ENCODE measurements around the gene NCOA6.
"Not testable (repeated sequence)": the region's sequence is repeated elsewhere in the genome, so short reads cannot be mapped to it uniquely, and the experiment has no call there.

NCOA6 gene

GRCh38 chr20:34724172-34724571 lies 101.3 kb downstream of the NCOA6 start:
- DNase-seq (ENCODE audit: low spot score) = no peak
- TF ChIP-seq, protein P1, sequence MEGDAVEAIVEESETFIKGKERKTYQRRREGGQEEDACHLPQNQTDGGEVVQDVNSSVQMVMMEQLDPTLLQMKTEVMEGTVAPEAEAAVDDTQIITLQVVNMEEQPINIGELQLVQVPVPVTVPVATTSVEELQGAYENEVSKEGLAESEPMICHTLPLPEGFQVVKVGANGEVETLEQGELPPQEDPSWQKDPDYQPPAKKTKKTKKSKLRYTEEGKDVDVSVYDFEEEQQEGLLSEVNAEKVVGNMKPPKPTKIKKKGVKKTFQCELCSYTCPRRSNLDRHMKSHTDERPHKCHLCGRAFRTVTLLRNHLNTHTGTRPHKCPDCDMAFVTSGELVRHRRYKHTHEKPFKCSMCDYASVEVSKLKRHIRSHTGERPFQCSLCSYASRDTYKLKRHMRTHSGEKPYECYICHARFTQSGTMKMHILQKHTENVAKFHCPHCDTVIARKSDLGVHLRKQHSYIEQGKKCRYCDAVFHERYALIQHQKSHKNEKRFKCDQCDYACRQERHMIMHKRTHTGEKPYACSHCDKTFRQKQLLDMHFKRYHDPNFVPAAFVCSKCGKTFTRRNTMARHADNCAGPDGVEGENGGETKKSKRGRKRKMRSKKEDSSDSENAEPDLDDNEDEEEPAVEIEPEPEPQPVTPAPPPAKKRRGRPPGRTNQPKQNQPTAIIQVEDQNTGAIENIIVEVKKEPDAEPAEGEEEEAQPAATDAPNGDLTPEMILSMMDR (IDR thresholded peaks at IDR 0.05; ENCODE audit: borderline replicate concordance, control extremely low read depth, extremely low read depth, insufficient read depth, missing control alignments) = no peak
- in situ Hi-C loops (cut with MboI; ENCODE audit: low sequenced_read_pairs, unreplicated experiment) = no loop called here

- in situ Hi-C loops (cut with MboI; ENCODE audit: low sequenced_read_pairs, unreplicated experiment); DNase-seq (ENCODE audit: low spot score): not testable (repeated sequence)
These were observed 102.9 kb downstream of the NCOA6 start for GRCh38 chr20:34722560-34722959.

- in situ Hi-C loops (cut with MboI; ENCODE audit: low sequenced_read_pairs, unreplicated experiment) = no loop called here
- TF ChIP-seq, protein P1 (IDR thresholded peaks at IDR 0.05; ENCODE audit: borderline replicate concordance, control extremely low read depth, extremely low read depth, insufficient read depth, missing control alignments) = no peak
- DNase-seq (ENCODE audit: low spot score) = no peak
These were observed 105.2 kb downstream of the NCOA6 start for GRCh38 chr20:34720266-34720665.

GRCh38 chr20:34719242-34720017 lies 106.0 kb downstream of the NCOA6 start:
- peak; percentile 69 for DNase-seq (ENCODE audit: low spot score)
- in situ Hi-C loops (cut with MboI; ENCODE audit: low sequenced_read_pairs, unreplicated experiment) = not testable (repeated sequence)

DNA sequence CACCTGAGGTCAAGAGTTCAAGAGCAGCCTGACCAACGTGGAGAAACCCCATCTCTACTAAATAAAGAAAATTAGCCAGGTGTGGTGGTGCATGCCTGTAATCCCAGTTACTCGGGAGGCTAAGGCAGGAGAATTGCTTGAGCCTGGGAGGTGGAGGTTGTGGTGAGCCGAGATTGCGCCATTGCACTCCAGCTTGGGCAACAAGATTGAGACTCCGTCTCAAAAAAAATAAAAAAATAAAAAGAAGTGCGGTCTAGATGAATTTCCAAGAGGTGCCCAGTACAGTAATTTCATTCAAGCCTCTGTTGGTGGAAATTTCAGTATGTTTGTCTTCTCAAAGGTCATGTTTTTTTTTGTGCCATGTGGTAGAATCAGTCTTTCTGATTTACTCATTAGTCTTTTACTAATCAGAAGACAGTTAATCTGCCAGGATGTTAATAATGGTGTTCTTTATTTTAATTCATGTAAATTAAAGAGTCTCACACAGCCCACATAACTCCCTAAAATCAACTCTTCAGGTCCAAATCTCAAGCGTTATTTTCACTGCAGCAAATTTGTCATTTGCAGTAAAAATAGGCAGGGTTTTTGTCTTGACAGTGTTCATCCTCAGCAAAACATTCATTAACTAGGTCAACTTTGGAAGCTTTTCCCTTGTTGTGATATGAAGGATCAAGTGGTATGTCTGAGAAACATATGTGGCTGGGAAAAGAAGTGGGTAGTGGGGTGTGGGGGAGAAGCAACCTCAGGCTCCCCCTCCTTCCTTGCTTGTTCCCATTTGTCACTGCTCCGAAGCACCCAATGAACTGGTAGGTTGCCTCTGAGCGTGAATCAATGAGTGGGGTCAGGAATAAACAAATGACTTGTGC lies 108.0 kb downstream of the NCOA6 start:
- TF ChIP-seq, protein P1 (IDR thresholded peaks at IDR 0.05; ENCODE audit: borderline replicate concordance, control extremely low read depth, extremely low read depth, insufficient read depth, missing control alignments) = no peak
- DNase-seq (ENCODE audit: low spot score) = no peak
- in situ Hi-C loops (cut with MboI; ENCODE audit: low sequenced_read_pairs, unreplicated experiment) = no loop called here

DNA sequence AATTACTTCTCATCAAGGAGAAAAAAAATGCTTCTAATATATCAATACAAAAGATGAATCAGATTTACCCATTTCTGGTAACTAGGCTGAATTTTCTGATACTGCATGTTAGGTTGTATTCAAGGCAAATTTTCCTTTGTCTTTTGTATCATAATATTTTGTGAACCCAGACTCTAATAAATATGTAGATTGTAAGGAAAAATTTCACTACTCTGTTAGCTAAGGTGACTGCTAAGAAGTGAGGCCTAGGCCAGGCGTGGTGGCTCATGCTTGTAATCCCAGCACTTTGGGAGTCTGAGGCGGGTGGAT lies 108.6 kb downstream of the NCOA6 start:
- TF ChIP-seq, protein P1 (IDR thresholded peaks at IDR 0.05; ENCODE audit: borderline replicate concordance, control extremely low read depth, extremely low read depth, insufficient read depth, missing control alignments) = no peak
- DNase-seq (ENCODE audit: low spot score) = no peak
- in situ Hi-C loops (cut with MboI; ENCODE audit: low sequenced_read_pairs, unreplicated experiment) = no loop called here

GRCh38 chr20:34715384-34715783 lies 110.1 kb downstream of the NCOA6 start:
- TF ChIP-seq, protein P1 (IDR thresholded peaks at IDR 0.05; ENCODE audit: borderline replicate concordance, control extremely low read depth, extremely low read depth, insufficient read depth, missing control alignments) = no peak

GRCh38 chr20:34713944-34714515 lies 111.4 kb downstream of the NCOA6 start:
- DNase-seq (ENCODE audit: low spot score); in situ Hi-C loops (cut with MboI; ENCODE audit: low sequenced_read_pairs, unreplicated experiment): not testable (repeated sequence)

More at GRCh38 chr20:34715384-34715783, 110.1 kb downstream of the NCOA6 start:
- in situ Hi-C loops (cut with MboI; ENCODE audit: low sequenced_read_pairs, unreplicated experiment) = no loop called here
- no peak for DNase-seq (ENCODE audit: low spot score)
